CD4-positive, alpha-beta T cell treated with Interleukin-4 for 1 hour (primary cell): ENCODE data around the gene DEFB129.
"Not testable (repeated sequence)": the region's sequence is repeated elsewhere in the genome, so short reads cannot be mapped to it uniquely, and the experiment has no call there.

Source experiments
- DNase-seq, 2 donors: peaks; one replicate each; pipeline ENCODE4 v3.0.0-alpha.2; 2020 to 2022

DEFB129 gene, protein sequence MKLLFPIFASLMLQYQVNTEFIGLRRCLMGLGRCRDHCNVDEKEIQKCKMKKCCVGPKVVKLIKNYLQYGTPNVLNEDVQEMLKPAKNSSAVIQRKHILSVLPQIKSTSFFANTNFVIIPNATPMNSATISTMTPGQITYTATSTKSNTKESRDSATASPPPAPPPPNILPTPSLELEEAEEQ

DNA sequence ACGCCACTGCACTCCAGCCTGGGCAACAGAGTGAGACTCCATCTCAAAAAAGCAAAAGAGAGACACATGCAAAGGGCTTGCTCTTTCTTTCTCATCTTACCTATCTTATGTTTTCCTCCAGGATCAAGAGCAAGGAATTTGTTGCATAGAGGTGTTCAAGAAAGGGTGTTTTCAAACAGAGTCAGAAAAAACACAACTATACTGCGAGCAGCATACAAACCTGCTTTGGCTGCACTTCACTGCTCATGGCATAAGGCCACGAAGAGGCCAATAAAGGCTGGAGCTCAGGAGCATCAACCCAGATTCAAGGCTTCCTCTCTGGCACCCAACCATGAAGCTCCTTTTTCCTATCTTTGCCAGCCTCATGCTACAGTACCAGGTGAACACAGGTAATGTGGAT lies at the start of gene DEFB129:
DEFB129 (plus strand) TSS at position 301 of the 400 bp plus-strand sequence; CDS start at position 332, 31 bp downstream.
- DNase-seq, result no peak

DNA sequence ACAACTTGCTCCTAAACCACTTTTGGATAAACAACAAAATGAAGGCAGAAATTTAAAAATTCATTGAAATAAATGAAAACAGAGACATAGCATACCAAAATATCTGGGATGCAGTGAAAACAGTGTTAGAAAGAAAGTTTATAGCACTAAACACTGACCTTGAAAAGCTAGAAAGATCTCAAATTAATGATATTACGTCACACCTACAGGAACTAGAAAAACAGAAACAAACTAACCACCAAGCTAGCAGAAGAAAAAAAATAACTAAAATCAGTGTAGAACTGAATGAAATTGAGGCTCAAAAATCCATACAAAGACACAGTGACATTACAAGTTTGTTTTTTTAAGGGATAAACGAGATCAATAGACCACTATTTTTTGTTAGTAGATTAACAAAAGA lies 42.8 kb upstream of the DEFB129 start:
- DNase-seq, result no peak

DNA sequence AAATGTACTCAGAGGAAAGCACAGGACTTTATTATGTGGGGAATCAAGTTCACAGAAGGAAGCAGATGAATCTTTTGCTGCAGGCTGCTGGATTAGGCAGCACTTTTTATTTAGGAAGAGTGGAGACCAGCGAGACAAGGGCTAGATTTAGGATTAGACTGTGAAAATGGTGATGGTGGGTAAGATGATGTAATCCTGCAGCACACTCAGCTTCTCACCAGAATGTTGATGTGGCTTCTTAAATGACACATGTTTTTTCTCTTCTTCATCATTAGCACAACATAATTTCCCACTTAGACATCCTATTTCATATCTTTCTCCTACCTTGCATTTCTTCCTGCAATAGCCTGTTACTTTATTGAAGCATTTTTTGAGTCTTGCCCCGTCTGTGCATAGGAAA lies 39.3 kb upstream of the DEFB129 start:
- DNase-seq, result no peak

DNA sequence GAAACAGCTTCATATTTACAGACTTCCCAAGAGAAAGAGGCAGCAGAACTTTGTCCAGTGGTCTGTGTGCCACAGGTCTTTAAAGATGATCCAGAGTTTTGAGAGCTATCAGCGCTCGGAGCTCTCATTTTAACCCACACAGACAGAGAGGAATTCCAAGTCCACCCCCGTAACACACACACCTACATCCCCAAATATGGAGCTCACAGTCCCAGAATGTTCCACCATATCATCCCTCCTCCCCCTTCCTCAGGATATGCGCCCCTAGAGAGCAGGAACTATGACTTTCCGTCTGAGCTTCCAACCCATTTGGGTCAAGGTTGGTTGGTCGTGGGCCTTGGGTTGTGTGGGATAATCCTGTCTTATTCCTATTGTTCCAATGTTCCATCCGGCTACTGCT lies 37.4 kb upstream of the DEFB129 start, which contains the start of gene DEFB128:
DEFB128 (minus strand) TSS at position 101 of the 400 bp plus-strand sequence; CDS start at position 13, 88 bp downstream.
- no peak for DNase-seq

DNA sequence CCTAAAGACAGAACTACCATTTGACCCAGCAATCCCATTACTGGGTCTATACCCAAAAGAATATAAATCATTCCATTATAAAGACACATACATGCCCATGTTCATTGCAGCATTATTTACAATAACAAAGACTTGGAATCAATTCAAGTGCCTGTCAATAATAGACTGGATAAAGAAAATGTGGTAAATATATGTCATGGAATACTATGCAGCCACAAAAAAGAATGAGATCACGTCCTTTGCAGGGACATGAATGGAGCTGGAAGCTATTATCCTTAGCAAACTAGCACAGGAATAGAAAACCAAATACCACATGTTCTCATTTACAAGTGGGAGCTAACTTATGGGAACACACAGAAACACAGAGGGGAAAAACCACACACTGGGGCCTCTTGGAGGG lies 28.8 kb upstream of the DEFB129 start:
- no peak for DNase-seq

DNA sequence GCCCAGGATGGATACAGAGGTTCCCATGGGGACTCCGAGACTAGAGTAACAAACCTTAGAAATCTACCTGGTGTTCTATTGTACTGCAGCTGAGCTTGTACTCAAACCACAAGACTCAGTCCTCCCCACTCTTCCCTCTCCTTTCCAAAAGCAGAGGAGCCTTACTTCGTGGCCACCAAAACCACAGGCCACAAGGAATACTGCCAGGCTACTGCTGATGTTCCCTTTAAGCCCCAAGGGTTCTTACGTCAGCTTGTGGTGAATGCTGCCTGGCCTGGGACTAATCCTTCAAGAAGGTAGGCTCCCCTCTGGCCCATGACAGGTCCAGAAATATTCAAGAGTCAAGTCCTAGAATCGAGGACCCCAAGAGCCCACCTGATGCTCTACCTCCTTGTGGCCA lies 27.1 kb upstream of the DEFB129 start:
- DNase-seq, result no peak

DNA sequence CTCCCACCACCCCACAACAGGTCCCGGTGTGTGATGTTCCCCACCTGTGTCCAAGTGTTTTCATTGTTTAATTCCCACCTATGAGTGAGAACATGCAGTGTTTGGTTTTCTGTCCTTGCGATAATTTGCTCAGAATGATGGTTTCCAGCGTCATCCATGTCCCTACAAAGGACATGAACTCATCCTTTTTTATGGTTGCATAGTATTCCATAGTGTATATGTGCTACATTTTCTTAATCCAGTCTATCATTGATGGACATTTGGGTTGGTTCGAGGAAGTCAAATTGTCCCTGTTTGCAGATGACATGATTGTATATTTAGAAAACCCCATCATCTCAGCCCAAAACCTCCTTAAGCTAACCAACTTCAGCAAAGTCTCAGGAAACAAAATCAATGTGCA lies 23.4 kb upstream of the DEFB129 start:
- DNase-seq, result not testable (repeated sequence)

DNA sequence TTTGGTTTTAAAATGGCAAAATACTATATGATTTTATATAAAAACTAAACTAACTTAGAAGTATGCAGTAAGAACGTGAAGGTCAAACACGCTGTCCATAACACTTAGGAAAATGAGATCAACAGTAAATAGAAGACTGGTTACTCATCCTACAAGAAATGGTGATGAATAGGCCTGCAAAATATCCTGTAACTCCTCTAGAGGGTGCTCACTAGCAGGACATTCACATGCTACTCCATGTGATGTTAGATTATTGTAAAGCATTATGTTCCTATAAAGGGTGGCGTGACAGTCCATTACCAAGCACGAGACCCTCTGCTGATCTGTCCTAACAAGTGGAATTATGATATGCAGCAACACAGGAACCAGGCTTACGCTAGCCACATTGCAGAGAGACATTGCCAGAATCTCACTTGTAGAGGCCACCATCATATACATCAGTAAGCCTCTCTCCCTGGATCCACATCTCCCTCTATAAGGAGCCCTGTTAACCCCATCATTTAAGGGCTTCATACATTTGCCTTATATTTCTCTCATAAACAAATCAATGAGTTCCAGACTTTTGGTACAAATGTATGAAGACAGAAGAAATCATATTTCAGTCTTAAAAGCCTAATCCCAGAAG lies 18.0 kb upstream of the DEFB129 start:
- DNase-seq, result peak; percentile 26 to 54

DNA sequence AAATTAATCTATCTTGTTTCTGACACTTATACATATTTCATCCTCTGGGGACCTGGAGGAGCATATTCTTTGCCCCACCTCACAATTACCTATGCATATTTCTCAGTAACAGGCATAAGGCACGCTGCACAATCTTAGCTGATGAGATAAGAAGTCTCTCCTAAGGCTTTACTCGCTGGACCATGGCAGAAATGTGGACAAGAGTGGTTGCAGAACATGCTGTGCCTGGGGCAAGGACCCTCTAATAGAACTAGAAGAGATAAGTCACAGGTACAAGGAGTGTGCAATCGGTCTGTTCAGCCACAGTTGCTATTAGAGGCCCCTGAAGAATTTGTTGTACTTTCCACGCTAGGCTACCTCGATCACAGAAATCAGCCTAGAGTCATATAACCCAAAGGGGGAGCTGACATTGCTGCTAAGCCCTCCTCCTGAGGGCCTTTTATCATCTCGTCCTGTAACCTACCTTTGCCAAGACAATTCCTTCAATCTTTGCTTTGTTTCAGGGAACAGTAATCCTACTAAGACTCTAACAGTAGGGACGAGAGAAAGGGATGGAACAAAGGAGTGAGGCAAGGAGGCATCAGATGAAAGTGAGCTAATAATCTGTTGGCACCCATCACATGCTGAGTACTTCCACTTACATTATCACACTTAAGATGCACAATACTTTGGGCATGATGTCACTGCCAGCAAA lies 16.1 kb upstream of the DEFB129 start:
- DNase-seq, result no peak

DNA sequence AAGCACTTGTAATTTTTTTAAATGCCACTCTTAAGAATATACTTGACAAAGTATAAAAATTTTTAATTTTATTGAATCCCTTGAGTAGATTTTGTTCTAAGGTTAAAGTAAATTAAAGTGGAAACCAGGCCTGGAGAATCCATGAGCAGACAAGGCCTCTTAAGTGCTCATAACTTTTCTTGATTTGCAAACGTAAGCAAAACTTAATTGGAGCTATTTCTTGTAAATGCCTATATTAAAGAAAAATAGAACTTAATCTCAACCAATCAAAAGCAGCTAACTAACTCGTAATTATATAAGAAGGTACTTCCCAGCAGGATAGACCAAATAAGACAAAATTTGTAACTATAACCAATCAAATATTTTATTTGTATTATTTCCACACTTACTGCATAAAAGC lies 12.7 kb upstream of the DEFB129 start:
- DNase-seq, result no peak

DNA sequence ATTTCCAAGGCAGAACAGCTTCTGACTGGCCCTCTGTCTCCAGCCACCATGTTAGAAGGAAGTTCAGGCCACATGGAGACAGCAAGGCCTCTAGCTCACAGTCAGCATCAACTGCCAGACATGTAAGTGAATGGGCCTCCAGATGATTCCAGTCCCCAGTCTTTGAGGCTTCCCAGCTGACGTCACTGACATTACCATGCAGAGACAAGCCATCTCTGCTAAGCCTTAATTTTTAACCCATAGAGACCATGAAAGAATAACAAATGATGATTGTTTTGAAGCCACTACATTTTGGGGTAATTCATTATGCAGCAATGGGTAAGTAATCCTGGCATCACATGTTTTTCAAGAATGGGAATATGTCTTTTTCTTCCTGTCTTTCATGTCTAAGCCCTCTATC lies 11.3 kb upstream of the DEFB129 start:
- DNase-seq, result no peak

DNA sequence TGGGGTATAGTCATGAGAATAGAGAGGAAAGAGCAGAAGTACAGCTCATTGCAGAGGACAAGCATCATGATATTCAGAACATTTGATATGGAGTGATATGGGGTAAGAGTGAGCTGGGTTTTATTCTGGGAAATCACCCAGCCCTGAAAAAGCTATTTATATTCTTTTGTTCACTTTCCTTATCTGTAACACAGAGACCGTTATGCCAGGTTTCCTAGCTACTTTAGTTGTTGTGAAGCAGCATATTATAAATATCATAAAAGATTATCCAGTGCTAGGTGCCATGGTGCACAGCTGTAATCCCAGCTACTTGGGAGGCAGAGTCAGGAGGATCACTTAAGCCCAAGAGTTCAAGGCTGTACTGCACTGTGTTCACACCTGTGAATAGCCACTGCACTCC lies 9.8 kb upstream of the DEFB129 start:
- no peak for DNase-seq

DNA sequence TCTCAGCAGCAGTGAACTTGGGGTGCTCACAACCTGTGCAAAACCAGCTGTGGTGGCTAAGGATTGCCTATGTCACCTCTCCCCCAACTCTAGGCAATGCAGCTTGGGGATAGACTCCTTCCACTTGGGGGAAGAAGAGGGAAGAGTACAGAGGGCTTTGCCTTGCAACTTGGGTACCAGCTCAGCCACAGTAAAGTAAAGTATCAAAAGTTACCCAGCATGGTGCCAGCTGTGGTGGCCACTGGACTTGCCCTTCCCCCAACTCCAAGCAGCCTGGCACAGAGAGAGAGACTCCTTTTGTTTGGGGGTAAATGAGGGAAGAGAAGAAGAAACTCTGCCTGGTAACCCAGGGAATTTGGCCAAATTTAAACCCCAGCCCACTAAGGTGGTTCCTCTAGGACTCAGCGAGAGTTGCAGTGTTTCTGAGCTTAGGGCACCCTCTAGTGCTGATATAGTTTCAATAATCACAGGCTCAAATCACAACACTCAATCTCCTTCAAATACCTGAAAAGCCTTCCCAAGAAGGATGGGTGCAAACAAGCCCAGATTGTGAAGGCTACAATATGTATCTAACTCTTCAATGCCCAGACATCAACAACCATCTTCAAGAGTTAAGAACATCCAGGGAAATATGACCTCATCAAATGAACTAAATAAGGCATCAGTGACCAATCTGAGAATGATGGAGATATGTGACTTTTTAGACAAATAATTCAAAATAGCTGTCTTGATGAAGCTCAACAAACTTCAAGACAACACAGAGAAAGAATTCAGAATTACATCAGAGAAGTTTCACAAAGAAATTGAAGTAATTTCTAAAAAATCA lies 7.6 kb upstream of the DEFB129 start:
- no peak for DNase-seq

DNA sequence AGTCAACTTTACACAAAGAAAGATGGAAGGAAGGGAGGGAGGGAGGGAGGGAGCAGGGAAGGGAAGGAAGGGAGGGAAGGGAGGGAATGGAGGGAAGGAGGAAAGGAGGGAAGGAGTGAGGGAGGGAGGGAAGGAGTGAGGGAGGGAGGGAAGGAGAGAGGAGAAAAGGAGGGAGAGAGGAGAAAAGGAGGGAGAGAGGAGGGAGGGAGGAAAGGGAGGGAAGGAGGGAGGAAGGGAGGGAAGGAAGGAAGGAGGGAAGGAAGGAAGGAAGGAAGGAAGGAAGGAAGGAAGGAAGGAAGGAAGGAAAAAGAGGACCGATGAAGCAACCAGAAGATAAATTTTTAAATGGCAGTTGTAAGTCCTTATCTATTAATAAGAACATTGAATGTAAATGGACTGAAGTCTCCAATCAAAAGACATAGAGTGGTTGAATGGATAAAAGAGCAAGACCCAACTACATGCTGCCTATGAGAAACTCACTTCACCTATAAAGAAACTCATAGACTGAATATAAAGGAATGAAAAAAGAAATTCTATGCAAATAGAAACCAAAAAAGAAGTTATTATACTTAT lies 5.7 kb upstream of the DEFB129 start:
- no peak for DNase-seq

DNA sequence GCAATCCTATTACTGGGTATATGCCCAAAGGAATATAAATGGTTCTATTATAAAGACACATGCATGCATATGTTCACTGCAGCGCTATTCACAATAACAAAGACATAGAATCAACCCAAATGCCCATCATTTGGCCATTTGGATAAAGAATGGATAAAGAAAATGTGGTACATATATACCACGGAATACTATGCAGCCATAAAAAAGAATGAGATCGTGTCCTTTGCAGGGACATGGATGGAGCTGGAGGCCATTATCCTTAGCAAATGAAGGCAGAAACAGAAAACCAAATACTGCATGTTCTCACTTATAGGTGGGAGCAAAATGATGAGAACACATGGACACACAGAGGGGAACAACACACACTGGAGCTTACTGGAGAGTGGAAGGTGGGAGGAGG lies 1.2 kb upstream of the DEFB129 start:
- DNase-seq, result not testable (repeated sequence)

DNA sequence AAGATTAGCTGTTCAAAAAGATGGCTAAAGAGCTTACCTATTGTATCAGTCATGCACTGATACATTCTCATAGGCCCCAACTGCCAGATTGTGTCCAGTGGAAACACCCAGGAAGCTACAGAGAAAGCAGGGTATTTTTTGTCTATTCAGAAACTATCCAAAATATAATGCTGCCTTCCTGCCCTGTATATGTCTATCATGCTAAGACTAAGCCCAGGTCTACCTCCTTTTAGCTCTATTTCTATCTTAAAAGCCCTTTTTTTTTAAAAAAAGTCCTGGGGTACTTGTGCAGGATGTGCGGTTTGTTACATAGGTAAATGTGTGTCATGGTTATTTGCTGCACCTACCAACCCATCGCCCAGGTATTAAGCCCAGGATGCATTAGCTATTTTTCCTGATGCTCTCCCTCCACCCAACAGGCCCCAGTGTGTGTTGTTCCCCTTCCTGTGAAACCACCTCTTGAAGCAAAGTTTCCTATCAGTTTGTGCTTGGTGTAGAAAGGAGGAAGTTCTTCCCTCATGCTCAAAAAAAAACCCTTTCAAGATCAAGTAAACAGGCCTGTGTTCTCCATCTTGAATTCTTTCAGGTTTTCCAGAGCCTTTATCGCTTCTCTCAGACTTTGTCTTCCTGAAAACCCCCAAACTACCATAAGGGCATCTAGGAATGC lies 514 bp downstream of the DEFB129 start:
- DNase-seq, result no peak

DNA sequence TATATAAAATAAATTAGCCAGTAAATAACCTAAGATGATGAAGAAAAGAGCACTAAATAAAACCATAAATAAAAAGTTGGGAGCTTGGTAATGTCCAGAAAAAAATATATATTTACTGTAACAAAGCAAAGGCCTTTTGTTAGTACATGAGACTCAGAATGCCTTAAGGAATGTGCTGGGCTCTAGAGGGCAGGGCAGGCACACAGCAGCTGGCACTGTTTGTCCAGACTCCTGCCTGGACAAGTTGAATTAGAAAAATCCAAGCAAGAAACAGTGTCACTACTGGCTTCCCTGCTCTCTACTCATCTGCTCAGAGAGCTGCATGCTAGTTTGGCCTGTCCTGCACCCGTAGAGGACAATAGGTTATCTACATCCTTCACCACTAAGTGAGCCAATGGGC lies 8.8 kb downstream of the DEFB129 start:
- DNase-seq, result no peak

DNA sequence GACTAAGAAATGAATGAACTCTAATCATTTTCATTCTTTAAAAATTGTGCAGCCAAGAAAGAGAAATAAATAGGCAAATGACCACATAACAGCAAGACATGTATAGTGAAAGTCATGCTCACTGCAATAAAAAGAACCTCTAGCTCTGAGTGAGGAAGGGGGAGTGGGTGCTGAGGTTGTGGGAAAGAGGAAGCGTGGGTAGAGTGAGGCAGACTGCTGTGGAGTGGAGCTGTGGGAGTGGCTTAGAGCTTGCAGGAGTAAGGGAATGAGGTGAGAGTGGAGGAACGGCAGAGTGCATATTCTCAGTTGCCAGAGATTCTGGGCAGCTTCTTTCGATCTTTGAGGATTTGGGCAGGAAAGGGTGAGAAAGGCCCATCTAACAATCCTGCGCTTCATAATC lies 10.4 kb downstream of the DEFB129 start:
- peak in 1 of 2 donors; percentile 29 for DNase-seq

DNA sequence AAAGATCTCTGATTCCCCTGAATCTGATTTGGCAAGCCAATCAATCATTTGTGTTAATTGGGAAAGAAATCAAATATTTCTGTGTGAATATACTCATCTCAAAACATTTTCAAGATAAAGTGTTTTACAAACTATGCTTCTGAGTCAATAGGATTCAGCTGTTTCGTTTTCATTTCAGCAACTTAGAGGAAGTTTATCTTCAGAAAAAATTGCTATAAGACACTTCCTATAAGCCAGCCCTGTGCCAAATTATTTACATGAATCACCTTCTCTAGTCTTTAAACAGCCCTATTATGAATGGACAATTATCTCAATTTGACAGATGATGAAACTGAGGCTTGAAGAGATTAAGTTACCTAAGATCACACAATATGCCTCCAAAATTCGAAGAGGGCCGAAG lies 10.9 kb downstream of the DEFB129 start:
- no peak for DNase-seq

DNA sequence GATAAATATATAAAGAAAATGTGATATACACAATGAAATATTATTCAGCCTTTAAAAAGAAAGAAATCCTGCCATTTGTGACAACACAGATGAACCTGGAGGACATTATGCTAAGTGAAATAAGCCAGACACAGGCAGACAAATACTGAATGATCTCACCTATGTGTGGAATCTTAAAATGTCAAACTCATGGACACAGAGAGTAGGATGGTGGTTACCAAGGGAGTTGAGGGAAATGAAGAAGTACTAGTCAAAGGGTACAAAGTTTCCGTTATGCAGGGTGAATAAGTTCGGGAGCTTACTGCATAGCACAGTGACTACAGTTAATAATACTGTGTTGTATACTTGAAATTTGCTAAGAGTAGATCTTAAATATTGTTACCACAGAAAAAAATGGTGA lies 15.8 kb downstream of the DEFB129 start:
- no peak for DNase-seq

DNA sequence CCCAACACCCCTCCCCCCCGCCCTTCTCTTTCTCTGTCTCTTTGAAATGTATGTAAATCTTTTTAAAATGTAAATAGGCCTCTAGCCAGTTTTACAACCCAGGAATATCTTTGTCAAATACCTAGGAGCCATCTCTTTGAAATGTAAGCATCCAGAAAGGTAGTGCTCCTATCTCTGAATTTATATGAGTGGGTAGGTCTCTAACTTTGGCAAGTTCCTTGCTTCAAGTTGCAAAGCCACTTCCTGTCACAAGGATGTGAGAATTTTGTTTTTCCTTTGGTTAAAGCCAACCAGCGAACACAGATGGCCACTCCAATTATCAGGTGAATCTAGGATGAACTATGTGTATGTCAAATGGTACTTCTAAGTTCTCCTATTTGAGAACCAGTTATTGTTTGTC lies 24.3 kb downstream of the DEFB129 start:
- no peak for DNase-seq

DNA sequence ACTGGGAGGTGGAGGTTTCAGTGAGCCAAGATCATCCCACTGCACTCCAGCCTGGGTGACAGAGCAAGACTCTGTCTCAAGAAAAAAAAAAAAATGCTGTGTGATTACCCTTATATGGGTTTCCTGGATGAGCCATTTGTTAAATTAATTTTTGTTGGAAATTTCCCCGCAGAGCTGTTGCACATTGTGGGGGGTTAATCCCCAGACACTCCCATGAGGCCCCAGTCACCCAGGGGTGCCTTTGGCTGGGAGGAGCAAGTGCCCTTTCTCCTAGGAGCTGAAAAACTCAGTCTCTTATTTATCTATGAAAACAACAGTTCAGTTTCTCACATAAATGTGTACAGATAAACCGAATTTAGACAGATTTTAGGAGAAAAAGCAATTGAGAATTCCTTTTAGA lies 25.7 kb downstream of the DEFB129 start:
- no peak for DNase-seq

DNA sequence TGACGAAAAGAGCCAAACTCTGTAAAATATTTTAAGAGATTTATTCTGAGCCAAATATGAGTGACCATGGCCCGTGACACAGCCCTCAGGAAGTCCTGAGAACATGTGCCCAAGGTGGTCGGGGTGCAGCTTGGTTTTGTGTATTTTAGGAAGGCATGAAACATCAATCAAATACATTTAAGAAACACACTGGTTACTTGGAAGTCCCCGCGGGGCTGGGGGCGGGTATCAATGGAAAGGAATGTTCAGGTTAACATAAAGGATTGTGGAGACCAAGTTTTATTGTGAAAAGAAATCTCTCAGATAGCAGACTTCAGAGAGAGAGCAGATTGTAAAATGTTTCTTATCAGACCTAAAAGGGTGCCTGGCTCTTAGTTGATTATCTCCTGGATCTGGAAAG lies 26.4 kb downstream of the DEFB129 start:
- not testable (repeated sequence) for DNase-seq
